GM13977 (cell line): ENCODE measurements around the gene ANGEL2.

Experiments
- DNase-seq: peaks from one replicate; pipeline ENCODE4 v3.0.0; 2012; ENCODE audit warnings: low spot score
- in situ Hi-C: fragments of 300-500 bp; cut with MboI; formaldehyde crosslinking; loops from one replicate; pipeline ENCODE4 v1.12.0; 2022; ENCODE audit warnings: low sequenced_read_pairs, low pct_unique_long_range_greater_than_20kb, mixed read lengths, inconsistent platforms; ENCODE audit not compliant: unreplicated experiment
- TF ChIP-seq, protein P1 (sequence below): IDR thresholded peaks from 2 replicates; pipeline ENCODE4 v1.5.1; 2012; ENCODE audit warnings: mild to moderate bottlenecking, control low read depth; ENCODE audit not compliant: insufficient read depth; ENCODE audit errors: extremely low read depth, missing control alignments

The ANGEL2 gene

GRCh38 chr1:212981571-212982328 lies 33.9 kb downstream of the ANGEL2 start:
- in situ Hi-C loops: loop anchor here (10.0 to 25.0 kb wide), 3 partner anchors 167 to 519 kb away; no protein-coding TSS in a partner anchor
- TF ChIP-seq, protein P1, sequence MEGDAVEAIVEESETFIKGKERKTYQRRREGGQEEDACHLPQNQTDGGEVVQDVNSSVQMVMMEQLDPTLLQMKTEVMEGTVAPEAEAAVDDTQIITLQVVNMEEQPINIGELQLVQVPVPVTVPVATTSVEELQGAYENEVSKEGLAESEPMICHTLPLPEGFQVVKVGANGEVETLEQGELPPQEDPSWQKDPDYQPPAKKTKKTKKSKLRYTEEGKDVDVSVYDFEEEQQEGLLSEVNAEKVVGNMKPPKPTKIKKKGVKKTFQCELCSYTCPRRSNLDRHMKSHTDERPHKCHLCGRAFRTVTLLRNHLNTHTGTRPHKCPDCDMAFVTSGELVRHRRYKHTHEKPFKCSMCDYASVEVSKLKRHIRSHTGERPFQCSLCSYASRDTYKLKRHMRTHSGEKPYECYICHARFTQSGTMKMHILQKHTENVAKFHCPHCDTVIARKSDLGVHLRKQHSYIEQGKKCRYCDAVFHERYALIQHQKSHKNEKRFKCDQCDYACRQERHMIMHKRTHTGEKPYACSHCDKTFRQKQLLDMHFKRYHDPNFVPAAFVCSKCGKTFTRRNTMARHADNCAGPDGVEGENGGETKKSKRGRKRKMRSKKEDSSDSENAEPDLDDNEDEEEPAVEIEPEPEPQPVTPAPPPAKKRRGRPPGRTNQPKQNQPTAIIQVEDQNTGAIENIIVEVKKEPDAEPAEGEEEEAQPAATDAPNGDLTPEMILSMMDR: no peak
- peak; percentile 22 for DNase-seq

- in situ Hi-C loops: loop anchor here (10.0 to 25.0 kb wide), 3 partner anchors 166 to 519 kb away; no protein-coding TSS in a partner anchor
- TF ChIP-seq, protein P1: no peak
- DNase-seq: no peak
Measured at GRCh38 chr1:212981025-212981495, 34.6 kb downstream of the ANGEL2 start.

GRCh38 chr1:212980123-212980785 lies 35.4 kb downstream of the ANGEL2 start:
- in situ Hi-C loops: loop anchor here (10.0 to 25.0 kb wide), 3 partner anchors 165 to 518 kb away; no protein-coding TSS in a partner anchor
- DNase-seq: no peak
- TF ChIP-seq, protein P1: peak; percentile 22

GRCh38 chr1:212979340-212980122 lies 36.1 kb downstream of the ANGEL2 start:
- in situ Hi-C loops: loop anchor here (10.0 to 25.0 kb wide), 3 partner anchors 165 to 517 kb away; no protein-coding TSS in a partner anchor
- TF ChIP-seq, protein P1: no peak
- DNase-seq: peak; percentile 66

- TF ChIP-seq, protein P1: no peak
- in situ Hi-C loops: loop anchor here (25.0 kb wide), 2 partner anchors 316 to 516 kb away; no protein-coding TSS in a partner anchor
- DNase-seq: peak; percentile 52
Measured at GRCh38 chr1:212977781-212978645, 37.7 kb downstream of the ANGEL2 start.
